Thyroid gland (tissue), 4 donors: Measurements from ENCODE around the gene TMA7.

ENCODE experiments used
- CTCF ChIP-seq, 6 experiments: fragments of 200-600 bp in 3 of 6; fragments of 450-650 bp in 3 of 6; sonication (generic) in 3 of 6; IDR thresholded peaks; one replicate each; pipeline ENCODE4 v1.5.1; 2016 to 2019; ENCODE audit warnings: antibody characterized with exemption in 6 of 6, mild to moderate bottlenecking in 2 of 6, inconsistent platforms in 1 of 6, moderate library complexity in 1 of 6
- POLR2A ChIP-seq, 2 donors: fragments of 450-650 bp; IDR thresholded peaks; one replicate each; pipeline ENCODE4 v1.6.1; 2017; ENCODE audit warnings: antibody characterized with exemption in 2 of 2, mild to moderate bottlenecking in 2 of 2, moderate library complexity in 1 of 2

DNA sequence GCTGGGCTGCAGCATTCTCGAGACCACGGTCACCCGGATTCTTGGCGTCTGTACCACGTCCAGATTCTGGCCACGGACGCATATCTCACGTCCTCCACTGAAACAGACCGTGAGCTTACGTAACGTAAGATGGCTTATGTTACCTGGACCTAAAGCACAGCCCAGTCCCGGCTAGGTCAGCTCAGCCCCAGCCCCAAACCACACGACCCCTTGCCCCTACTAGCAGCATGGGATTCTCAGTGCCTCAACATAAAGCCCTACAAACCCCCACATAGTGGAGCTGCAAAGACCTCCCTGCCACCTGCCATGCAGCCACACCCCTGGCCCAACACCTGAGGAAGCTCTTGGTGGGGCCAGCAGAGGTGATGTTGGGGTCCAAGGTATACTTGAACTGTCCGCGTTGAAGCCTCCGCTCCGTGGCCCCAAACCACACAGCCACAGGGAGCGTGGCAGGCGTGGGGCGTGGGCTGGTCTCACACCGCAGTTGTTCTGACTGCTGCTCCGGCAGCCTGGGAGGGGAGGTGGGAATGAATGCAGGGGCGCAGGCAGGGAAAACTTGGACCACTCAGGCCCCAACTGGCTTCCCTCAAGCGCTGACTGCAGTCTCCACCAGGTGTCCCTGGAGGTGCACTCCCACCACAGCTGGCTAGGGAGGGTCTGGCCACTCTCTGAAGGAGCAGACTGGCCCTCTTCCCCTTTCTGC is 24.7 kb upstream of the TMA7 start:
- TF ChIP-seq CTCF (IDR thresholded peaks at IDR 0.05): no peak
- TF ChIP-seq POLR2A (IDR thresholded peaks at IDR 0.05): no peak
